Osteoblast (primary cell): ENCODE results near the gene GXYLT1. TPM values are rescaled to one million over a fixed set of nuclear protein-coding genes. Genes with fewer than 3 reads are reported as not detected.

Experiments
- DNase-seq: peaks from one replicate; pipeline ENCODE4 v3.0.0; 2011; ENCODE audit warnings: low spot score, mixed read lengths; ENCODE audit not compliant: insufficient read length; ENCODE audit errors: missing footprints
- H2AFZ ChIP-seq: 2 replicates; pipeline ENCODE4 v1.6.0; 2011; ENCODE audit warnings: mild to moderate bottlenecking, low read length
- H3K27ac ChIP-seq: 2 replicates; pipeline ENCODE4 v1.5.1; 2011; ENCODE audit warnings: mild to moderate bottlenecking, low read depth, low read length, moderate library complexity
- H3K27me3 ChIP-seq: 2 replicates; pipeline ENCODE4 v1.6.0; 2012; ENCODE audit warnings: mild to moderate bottlenecking, control low read depth, inconsistent platforms, low read length, moderate library complexity; ENCODE audit not compliant: insufficient read depth
- H3K36me3 ChIP-seq: 2 replicates; pipeline ENCODE4 v1.5.1; 2011; ENCODE audit warnings: mild to moderate bottlenecking, low read length, control low read depth, moderate library complexity; ENCODE audit not compliant: insufficient read depth
- H3K4me1 ChIP-seq: 2 replicates; pipeline ENCODE4 v1.5.1; 2011; ENCODE audit warnings: mild to moderate bottlenecking, low read length, control low read depth, moderate library complexity; ENCODE audit not compliant: insufficient read depth
- H3K4me2 ChIP-seq: 2 replicates; pipeline ENCODE4 v1.6.0; 2011; ENCODE audit warnings: mild to moderate bottlenecking, low read length; ENCODE audit not compliant: insufficient read depth
- H3K4me3 ChIP-seq: fragments of 200-600 bp; sonication (generic); 3 replicates; pipeline ENCODE4 v1.5.1; 2012; ENCODE audit warnings: mild to moderate bottlenecking, low read length, inconsistent platforms; ENCODE audit not compliant: insufficient read depth
- H3K79me2 ChIP-seq: 2 replicates; pipeline ENCODE4 v1.6.0; 2012; ENCODE audit warnings: mild to moderate bottlenecking, low read length, control low read depth, inconsistent platforms; ENCODE audit not compliant: insufficient read depth
- H3K9me3 ChIP-seq: 2 replicates; pipeline ENCODE4 v1.5.1; 2011; ENCODE audit warnings: low read depth, low read length, control low read depth
- H4K20me1 ChIP-seq: 2 replicates; pipeline ENCODE4 v1.6.0; 2012; ENCODE audit warnings: mild to moderate bottlenecking, low read length, control low read depth; ENCODE audit not compliant: insufficient read depth
- total RNA-seq: library from RNA; depleted of rRNA; stranded (reverse); fragments of >200 nt; gene quantifications from 2 replicates; pipeline ENCODE4 v1.2.3, GENCODE V29; 2012
- TF ChIP-seq, protein P1 (sequence below): IDR thresholded peaks from 2 replicates; pipeline ENCODE4 v1.5.1; 2011; ENCODE audit warnings: mild to moderate bottlenecking, low read depth, low read length, moderate library complexity; ENCODE audit errors: extremely low read depth

Gene GXYLT1
- total RNA-seq, 1 donor = 7.6 TPM

DNA sequence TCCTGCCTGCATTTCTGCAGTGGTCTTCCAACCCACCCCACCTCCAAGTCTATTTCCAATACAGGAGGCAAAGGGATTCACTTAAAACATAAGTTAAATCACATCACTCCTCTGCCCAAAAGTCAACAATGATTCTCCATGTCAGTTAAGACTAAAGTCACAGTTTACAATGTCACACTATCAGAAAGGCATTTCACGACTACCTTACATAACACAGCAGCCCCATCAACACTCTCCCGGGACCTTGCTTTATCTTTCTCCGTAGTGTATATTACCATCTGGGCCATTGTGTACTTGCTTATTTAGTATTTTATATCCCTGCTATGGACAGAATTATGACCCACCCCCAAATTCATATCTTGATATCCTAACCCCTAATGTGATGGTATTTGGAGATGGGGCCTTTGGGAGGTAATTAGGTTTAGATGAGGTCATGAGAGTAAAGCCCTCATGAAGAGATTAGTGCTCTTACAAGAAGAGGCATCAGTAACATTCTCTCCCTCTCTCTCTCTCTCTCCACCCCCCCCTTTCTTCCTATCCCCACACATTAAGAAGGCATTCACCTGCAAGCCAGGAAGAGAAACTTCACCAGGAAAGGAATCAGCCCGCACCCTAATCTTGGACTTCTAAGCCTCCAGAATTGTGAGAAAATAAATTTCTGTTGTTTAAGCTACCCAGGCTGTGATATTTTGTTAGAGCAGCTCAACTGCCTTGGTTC, 112.7 kb downstream of the GXYLT1 start:
- H3K27me3 ChIP-seq = peaks cover 2% of the 10 kb centered on the region
- no peaks in the 10 kb centered on the region for H4K20me1 ChIP-seq
- no peak overlapping the region for H3K4me2 ChIP-seq
- H3K9me3 ChIP-seq = no peaks in the 10 kb centered on the region
- DNase-seq = no peak
- H3K36me3 ChIP-seq = no peaks in the 10 kb centered on the region
- no peaks in the 10 kb centered on the region for H3K4me1 ChIP-seq
- no peak overlapping the region for H3K27ac ChIP-seq
- TF ChIP-seq, protein P1, sequence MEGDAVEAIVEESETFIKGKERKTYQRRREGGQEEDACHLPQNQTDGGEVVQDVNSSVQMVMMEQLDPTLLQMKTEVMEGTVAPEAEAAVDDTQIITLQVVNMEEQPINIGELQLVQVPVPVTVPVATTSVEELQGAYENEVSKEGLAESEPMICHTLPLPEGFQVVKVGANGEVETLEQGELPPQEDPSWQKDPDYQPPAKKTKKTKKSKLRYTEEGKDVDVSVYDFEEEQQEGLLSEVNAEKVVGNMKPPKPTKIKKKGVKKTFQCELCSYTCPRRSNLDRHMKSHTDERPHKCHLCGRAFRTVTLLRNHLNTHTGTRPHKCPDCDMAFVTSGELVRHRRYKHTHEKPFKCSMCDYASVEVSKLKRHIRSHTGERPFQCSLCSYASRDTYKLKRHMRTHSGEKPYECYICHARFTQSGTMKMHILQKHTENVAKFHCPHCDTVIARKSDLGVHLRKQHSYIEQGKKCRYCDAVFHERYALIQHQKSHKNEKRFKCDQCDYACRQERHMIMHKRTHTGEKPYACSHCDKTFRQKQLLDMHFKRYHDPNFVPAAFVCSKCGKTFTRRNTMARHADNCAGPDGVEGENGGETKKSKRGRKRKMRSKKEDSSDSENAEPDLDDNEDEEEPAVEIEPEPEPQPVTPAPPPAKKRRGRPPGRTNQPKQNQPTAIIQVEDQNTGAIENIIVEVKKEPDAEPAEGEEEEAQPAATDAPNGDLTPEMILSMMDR = no peak
- H2AFZ ChIP-seq = no peak overlapping the region
- no peak overlapping the region for H3K4me3 ChIP-seq
- no peaks in the 10 kb centered on the region for H3K79me2 ChIP-seq

Other genes with a start within 250 kb of the GXYLT1 start
- 19.9 and 20.0 TPM in 2 replicates for gene YAF2, start 93.4 kb upstream of the GXYLT1 start, total RNA-seq
- gene ZCRB1, start 181.2 kb upstream of the GXYLT1 start, total RNA-seq = 32.6 and 41.8 TPM in 2 replicates
- 67.8 and 70.9 TPM in 2 replicates for gene PPHLN1, start 181.3 kb upstream of the GXYLT1 start, total RNA-seq